GM12874 (cell line): ENCODE results near the gene NAPG.

Experiments used
- CTCF ChIP-seq: IDR thresholded peaks from 2 replicates; pipeline ENCODE4 v1.5.1; 2011; ENCODE audit warnings: low read depth, mild to moderate bottlenecking, control low read depth, low read length, moderate library complexity; ENCODE audit not compliant: insufficient read depth

The NAPG gene

DNA sequence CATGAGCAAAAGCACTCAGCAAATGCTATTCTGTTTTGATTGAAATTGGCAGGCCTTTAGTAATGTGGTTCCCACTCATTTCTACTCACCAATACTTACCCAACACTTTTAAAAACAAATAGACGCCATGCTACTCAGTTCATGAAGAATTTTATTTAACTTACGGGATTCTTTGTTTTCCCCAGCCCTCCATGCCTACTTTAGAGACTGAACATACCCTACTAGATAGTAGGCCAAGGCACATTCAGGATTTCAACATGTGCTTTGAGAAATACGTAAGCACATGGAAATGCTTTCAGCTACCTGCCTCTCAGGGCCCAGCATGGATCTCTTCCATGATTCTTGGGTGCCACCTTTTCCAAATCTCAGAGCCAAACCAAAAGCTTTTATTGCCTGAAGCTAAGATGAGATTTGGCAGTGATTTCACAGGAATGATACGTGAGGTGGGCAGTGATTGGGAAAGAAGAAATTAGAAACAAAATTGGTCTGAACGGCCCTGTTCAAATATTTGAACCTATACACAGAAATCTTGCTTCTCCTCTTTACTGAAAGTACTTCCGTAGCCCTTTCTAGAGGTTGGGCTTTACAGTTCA is 31.4 kb downstream of the NAPG start:
- no peak for TF ChIP-seq CTCF

GRCh38 chr18:10558243-10558966 is 32.6 kb downstream of the NAPG start:
- TF ChIP-seq CTCF, result no peak

DNA sequence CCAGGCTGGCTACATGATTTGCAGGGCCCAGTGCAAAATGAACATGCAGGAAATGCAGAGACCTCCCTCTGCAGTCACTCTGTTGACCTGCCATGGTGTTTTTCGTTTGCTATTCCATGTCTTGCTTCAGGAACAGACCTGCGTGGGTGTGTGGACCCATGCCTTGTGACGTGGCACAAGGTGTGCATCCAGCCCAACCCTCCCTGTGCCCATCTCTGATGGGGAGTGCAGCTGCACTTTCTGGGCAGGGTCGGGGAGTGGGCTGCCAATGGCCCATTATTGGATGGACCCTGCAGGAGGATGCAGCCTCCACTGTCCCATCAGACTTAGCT is 33.1 kb downstream of the NAPG start:
- no peak for TF ChIP-seq CTCF

DNA sequence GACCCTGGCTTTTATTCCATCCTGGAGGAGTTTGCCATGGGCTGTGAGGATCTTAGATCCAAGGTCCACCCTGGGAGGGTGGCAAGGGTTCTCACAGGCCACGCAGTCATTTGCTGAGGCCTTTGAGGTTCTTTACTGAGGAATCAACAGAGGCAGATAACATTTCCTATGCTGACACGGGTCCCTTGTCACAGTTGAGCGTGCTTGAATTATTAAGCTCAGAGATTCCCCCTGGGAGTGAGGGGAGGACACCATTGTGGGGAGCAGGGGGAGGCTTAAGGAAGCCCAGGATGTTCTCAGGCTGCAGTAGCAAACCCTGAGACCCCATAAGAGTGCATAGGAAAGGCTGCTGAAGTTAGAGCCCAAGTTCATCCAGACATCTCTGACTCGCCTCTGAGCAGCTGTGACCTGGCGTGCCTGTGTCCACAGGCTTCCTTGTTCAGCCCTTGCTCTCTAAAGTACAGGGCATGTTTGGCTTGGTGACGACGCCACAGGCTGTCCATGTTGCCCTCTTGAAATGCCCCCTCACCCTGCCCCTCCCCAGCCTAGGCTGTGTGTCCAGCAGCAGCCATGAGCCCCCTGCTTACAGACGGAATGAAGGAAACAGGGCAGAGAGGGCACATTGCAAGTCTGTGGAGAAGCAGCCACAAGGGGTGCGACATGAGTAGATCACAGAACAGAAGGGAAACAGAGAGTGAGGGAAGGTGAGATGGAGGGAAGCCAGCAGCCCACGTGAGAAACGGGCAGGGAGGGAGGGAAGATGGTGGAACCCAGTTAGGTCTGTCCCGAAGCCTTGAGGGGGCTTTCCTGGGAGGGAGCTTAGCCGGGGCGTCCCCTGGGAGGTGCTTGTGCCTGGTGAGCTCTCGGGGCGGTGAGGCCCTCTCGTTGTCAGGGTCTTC is 34.0 kb downstream of the NAPG start:
- TF ChIP-seq CTCF, result no peak

- TF ChIP-seq CTCF, result peak; percentile 57; the same call in 1 of the 2 replicates
These were observed 34.7 kb downstream of the NAPG start for GRCh38 chr18:10560452-10561045.

DNA sequence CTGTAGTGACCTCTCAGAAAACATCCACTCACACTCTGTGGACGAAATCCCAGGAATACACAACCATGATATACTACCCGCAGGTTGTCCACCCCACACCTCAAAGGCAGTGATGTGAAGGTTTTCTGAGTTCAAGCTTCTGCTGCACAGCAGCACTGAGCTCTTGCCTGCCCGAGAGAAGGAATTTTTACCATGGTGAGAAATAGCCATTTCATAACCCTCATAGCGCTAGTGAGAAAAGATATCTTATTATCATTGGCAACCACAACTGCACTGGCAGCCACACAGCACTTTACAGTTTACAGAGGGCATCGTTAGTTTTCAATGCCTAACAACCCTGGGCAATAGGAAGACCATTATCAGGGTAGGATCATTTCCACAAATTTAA is 36.9 kb downstream of the NAPG start:
- no peak for TF ChIP-seq CTCF

DNA sequence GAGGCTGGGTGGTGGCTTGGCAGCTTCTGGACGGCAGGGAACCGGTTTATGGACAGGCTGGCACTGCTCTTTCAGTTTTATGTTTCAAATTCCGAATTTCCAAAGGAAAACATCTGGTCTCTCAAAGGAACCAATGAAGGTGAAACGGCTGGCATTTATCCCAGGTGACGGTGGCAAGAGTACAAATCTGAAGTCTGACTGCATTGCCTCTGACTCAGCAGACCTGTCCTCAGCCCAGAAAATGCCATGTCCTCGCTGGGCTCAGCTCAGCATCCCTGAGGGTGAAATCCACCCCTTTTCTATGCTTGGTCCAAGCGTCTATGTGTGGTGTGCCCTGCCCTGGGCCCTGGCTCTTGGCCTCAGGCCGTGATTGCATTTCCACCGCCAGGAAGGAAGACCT is 38.1 kb downstream of the NAPG start:
- TF ChIP-seq CTCF, result no peak
